ENCODE measurements around the gene ZBTB7B. TPM values are rescaled to one million over a fixed set of nuclear protein-coding genes. Genes with fewer than 3 reads are reported as not detected.

Gene ZBTB7B
- total and polyA plus RNA-seq, 9 of the 15 experiments (the other 6 are each of a cell fraction or from before 2014, with no cell fraction given), result 0.04 to 46.5 (median 15.2) TPM

DNA sequence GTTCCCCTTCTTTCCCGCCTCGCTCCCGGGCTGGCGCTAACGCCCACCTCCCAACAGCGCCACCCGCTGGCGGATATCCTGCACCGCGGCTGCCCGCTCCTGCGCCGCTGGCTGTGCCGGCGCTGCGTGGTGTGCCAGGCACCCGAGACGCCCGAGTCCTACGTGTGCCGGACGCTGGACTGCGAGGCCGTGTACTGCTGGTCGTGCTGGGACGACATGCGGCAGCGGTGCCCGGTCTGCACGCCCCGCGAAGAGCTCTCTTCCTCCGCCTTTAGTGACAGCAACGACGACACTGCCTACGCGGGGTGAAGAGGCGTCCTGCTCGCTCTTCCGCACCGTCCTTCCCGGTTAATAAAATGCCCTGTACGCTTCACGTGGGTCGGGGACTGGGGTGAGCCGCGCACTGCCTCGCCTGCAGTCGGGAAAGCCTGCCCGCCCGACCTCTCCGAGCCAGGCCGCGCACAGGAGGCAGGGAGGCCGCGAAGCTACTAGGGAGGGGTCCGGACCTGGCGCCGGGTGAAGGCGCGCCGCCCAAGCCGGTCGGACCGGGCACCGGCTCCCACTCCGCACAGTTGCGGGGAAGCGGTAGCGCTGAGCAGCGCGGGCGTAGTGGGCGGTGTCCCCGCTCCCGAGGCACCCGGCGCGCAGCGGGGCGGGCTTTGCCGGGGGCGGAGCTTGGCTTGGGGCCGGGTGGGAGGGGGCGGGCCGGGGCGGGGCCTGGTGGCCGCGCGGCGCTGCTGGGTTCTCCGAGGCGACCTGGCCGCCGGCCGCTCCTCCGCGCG is 48.1 kb downstream of the ZBTB7B start, which contains the start of gene ADAM15 (continued):
- TF ChIP-seq, protein P1, sequence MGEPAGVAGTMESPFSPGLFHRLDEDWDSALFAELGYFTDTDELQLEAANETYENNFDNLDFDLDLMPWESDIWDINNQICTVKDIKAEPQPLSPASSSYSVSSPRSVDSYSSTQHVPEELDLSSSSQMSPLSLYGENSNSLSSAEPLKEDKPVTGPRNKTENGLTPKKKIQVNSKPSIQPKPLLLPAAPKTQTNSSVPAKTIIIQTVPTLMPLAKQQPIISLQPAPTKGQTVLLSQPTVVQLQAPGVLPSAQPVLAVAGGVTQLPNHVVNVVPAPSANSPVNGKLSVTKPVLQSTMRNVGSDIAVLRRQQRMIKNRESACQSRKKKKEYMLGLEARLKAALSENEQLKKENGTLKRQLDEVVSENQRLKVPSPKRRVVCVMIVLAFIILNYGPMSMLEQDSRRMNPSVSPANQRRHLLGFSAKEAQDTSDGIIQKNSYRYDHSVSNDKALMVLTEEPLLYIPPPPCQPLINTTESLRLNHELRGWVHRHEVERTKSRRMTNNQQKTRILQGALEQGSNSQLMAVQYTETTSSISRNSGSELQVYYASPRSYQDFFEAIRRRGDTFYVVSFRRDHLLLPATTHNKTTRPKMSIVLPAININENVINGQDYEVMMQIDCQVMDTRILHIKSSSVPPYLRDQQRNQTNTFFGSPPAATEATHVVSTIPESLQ (CRISPR knock-in tag; IDR thresholded peaks at IDR 0.05), result peak; percentile 93
- TF ChIP-seq NR2C2 (CRISPR knock-in tag; IDR thresholded peaks at IDR 0.05) (no peak), NR2C2 (tag; IDR thresholded peaks at IDR 0.05) (peak; percentile 49; the same call in 1 of the 2 replicates), MEF2A (IDR thresholded peaks at IDR 0.05; ENCODE audit: control insufficient read depth, low read depth, low read length) (no peak), MTF1 (CRISPR knock-in tag; IDR thresholded peaks at IDR 0.05; ENCODE audit: borderline replicate concordance) (no peak), CCAR2 (IDR thresholded peaks at IDR 0.05; ENCODE audit: low read depth, low read length) (no peak), TARDBP (IDR thresholded peaks at IDR 0.05) (peak; percentile 23; the same call in 1 of the 2 replicates), MAZ (CRISPR knock-in tag; conservative IDR thresholded peaks at IDR 0.05 in 1 of 2, IDR thresholded peaks at IDR 0.05 in 1 of 2) (peak; percentile 41 to 83; a peak in 3 of 4 replicates), ZNF780A (CRISPR knock-in tag; IDR thresholded peaks at IDR 0.05) (no peak), USF1 (CRISPR knock-in tag; IDR thresholded peaks at IDR 0.05) (no peak), SMC3 (conservative IDR thresholded peaks at IDR 0.05; ENCODE audit: insufficient read depth, low read depth, low read length) (peak; percentile 22; the same call in 1 of the 2 replicates), BCLAF1 (IDR thresholded peaks at IDR 0.05; ENCODE audit: borderline replicate concordance in 1 of 2, control insufficient read depth in 1 of 2, low read depth in 2 of 2, low read length in 1 of 2) (no peak), RCOR1 (IDR thresholded peaks at IDR 0.05; ENCODE audit: borderline replicate concordance in 1 of 2, low read depth in 2 of 2, low read length in 2 of 2) (no peak), ZKSCAN3 (CRISPR knock-in tag; IDR thresholded peaks at IDR 0.05) (no peak), SP2 (IDR thresholded peaks at IDR 0.05; ENCODE audit: extremely low read depth, low read depth, low read length, poor library complexity, severe bottlenecking) (no peak), TCF15 (CRISPR knock-in tag; IDR thresholded peaks at IDR 0.05) (no peak), KHSRP (IDR thresholded peaks at IDR 0.05) (no peak), ZNF143 (CRISPR knock-in tag; IDR thresholded peaks at IDR 0.05) (no peak), ZNF764 (CRISPR knock-in tag; IDR thresholded peaks at IDR 0.05; ENCODE audit: low read depth) (no peak)
- TF ChIP-seq, protein P2, sequence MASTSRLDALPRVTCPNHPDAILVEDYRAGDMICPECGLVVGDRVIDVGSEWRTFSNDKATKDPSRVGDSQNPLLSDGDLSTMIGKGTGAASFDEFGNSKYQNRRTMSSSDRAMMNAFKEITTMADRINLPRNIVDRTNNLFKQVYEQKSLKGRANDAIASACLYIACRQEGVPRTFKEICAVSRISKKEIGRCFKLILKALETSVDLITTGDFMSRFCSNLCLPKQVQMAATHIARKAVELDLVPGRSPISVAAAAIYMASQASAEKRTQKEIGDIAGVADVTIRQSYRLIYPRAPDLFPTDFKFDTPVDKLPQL (IDR thresholded peaks at IDR 0.05; ENCODE audit: extremely low read depth, insufficient read length), result no peak

Measured in K562 (cell line).